B cell (primary cell): ENCODE data around the gene C1orf185.

Experiments
- CTCF ChIP-seq: fragments of 200-600 bp; IDR thresholded peaks from one replicate; pipeline ENCODE4 v1.8.0; 2022; ENCODE audit warnings: antibody characterized with exemption, mild to moderate bottlenecking
- EZH2 ChIP-seq: IDR thresholded peaks from 2 replicates; pipeline ENCODE4 v1.6.1; 2012; ENCODE audit warnings: borderline replicate concordance, low read depth, mild to moderate bottlenecking, moderate library complexity, low read length; ENCODE audit not compliant: insufficient read depth, poor library complexity, severe bottlenecking

GRCh38 chr1:51190961-51191360, 88.9 kb downstream of the C1orf185 start:
- TF ChIP-seq CTCF (no peak), EZH2 (no peak)
